Forelimb muscle (tissue), 1 donor: Measurements from ENCODE around the gene ASIC5. TPM values are rescaled to one million over a fixed set of nuclear protein-coding genes. Genes with fewer than 3 reads are reported as not detected.
"Not testable (repeated sequence)": the region's sequence is repeated elsewhere in the genome, so short reads cannot be mapped to it uniquely, and the experiment has no call there.

Experiments used
- DNase-seq: peaks from one replicate; pipeline ENCODE4 v3.0.0-alpha.2; 2013; ENCODE audit warnings: low read depth
- polyA plus RNA-seq: library from polyadenylated mRNA; unstranded; fragments of 120-200 nt; gene quantifications from one replicate; pipeline ENCODE4 v1.2.1, GENCODE V29; 2013; ENCODE audit not compliant: insufficient read length

ASIC5 gene
- polyA plus RNA-seq, 1 donor: not detected

DNA sequence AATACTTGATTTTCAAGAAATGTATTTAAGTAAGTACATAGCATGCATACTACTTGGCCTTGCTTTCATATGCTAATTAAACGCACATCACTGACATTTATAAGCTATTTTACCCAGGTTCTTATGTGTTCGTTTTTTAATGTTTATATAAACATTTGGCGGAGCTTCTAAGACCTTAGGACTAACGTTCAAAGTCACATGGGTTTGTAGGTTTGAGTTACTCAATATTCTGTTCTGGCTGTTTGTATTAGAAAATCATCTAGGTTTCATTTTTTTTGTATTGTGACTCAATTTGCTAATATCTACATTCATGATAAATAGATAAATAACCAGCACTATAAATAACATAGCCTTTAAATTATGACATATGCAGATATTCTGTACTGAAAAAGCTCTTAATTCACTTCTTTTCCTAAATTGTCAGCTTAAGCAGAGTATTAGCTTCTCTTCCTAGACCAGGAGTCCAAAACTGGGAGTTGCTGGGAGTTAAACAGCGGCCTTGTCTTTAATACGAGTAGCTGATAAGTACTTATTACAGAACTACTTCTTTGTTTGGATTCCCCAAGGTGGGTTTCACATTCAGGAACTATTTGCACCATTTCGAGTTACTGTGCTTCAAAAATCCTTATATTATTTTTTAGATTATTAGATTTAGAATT is 65.3 kb downstream of the ASIC5 start:
- DNase-seq: no peak

DNA sequence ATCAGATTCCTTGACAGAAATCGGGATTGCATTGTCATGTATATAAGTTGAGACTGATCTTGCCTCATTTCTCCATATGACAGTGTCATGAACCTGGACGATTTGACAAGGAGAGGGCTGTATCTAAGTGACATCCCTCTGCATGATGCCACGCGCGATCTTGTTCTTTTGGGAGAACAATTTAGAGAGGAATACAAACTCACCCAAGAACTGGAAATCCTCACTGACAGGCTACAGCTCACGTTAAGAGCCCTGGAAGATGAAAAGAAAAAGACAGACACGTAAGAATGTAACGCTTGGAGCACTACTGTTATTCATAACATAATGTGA is 66.3 kb downstream of the ASIC5 start:
- no peak for DNase-seq

DNA sequence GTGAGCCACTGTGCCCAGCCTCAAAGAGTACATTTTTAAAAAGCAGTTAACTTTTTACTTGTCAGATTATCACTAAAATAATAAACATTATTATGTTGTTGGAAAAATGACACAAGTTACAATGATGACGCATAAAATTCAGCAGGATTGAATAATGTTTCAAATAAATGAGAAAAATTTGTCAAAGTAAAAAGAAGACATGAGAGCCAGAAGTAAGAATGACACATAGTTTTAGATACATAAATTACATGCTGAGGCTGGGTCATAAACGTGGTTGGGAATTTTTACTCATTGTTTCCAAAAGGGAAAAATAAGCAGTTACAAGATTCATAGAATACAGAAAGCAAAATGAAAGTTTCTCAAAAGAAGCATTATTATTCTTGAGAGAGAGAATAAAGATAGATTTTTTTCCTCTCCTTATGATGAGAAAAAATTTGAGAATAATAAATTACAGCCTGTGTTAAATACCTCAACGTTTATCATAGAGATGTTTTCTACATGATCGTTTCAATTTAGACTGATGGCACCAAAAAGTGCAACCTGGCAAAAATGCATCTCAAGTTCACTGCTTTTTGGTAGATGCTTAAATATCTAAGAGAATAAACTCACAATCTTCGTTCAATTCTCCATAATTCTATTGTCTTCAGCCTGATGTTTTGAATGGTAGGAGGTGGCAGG is 66.8 kb downstream of the ASIC5 start:
- no peak for DNase-seq

DNA sequence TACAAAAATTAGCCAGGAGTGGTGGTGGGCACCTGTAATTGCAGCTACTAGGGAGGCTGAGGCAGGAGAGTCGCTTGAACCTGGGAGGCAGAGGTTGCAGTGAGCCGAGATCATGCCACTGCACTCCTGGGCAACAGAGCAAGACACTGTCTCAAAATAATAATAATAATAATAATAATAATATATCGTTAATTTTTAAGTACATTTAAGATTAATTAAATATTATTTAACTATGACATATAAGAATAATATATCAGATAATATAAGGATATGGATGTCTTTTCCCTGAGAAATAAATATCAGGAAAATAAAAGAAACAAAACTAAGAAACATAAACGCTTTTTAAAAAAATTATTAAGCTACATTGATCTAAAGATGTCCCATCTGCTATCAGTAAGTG is 68.5 kb downstream of the ASIC5 start:
- not testable (repeated sequence) for DNase-seq

DNA sequence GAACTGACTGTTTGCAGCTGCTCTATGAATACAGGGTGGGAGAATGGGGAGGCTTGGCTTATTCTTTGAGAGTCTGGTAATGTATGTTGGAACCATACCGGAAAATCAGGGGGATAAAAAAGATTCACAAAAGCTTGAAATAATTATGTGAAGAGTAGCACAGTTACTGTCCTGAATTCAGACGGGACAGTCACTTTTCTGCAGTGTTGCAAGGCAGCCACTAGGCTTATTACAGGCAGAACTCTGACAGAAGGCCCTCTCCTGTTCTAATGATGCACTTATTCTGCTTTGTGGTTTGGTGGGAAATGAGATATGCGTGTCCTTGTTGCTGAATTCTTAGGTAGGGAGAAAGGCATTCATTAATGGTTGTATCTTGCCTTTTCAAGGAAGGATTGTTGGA is 70.1 kb downstream of the ASIC5 start:
- DNase-seq: no peak

DNA sequence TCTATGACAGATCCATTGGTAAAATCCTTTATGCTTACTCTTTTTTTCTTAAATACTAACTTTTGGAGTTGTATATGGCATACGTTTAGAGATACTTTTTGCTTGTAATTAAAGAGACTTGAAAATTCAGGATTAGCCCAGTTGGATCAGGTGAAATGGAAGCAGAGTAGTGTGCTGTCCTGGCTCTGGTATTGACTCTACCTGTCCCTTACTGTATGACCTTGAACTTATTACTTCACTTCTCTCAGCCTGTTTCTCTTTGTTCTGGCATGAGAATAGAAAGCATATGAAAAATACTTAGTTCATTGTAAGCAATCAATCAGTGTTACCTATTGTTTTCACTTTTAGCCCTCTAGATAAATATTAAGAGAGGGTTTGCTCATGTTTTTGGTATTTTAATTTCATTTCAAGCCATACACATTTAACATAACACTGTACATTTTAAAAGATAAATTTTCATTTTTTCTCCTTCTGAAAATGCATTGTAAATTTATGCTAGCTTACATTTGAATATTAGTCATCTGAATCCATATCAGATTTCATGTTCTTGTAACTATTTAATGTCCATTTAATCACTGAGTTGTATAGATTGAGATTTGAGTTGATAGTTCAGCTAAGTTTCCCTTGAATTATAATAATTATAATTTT is 71.4 kb downstream of the ASIC5 start:
- DNase-seq: no peak

DNA sequence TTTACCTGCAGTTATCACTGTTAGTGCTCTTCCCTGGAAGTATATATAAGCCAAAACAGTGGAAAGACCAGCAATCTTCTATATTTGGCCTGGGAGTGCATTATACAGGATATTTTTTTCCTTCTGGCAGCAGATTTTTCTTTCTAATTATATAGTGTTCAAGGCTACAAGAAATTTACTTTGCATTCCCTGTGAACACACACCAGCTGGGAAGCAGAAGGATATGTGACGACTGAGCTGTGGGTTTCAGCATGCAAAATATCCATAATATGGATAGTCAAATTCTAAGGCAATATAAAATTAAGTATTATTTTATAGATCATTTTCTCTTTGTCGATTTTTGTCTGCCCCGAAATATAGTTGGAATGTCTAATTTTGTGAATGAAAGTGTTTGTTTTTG is 76.1 kb downstream of the ASIC5 start:
- DNase-seq: no peak

DNA sequence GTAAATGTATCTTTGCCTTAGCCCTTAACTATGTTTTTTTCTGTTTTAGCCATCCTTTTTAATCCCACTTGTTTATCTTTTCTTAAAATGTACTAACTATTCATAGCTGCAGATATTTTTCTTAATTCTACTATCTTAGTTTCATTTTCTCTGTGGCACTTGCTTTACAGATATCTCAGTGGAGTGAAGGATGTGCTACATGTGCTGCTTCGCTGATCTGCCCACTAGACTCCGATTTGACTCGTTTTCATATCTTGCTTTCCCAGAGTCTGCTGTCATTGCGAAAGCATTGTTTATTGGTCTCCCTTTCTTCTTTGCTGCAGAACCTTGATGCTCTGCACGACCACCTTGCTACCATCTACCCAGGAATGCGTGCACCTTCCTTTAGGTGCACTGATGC is 76.7 kb downstream of the ASIC5 start:
- DNase-seq: no peak

DNA sequence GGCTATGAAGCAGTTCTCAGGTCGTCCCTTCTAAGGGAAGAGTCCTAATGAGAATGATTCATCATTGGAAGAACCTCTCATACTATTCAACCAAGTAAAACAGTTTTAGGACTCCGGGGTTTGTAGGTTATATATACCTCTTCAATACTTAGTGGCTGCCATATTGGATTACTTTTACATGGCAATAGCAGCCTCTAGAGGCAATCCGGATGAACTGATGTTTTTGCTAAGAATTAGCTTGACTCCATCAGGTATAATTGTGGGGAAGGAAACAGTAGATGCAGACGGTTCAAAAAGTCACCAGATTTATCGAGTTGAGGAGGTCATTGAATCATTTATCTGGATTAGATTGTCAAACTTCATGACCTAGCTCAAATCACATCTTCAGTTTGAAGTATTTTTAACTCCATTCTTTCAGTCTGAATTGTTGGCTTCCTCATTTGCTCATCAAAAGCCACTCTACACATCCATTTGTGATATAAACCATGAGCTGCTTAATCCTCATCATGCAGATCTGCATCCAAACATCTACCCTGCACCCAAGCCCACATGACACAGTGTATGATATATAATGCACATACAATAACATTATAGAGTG is 78.9 kb downstream of the ASIC5 start:
- no peak for DNase-seq

DNA sequence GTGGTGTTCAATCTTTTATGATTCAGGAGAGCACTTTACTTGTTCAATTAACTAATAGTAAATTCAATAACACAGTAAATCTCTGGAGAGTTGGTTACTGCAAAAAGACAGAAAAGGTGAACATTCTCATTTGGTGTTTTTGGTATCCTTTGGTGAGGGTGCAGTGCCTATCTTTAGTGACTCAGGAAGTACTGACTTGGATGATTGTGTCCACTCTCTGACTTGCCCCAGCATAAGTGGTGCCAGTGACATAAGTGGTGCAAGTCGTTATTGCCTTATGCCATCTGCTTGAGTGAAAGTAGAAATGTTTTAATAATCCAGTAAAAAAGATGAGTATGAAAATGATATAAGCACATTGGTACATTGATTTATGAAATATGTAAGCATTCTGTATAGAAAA is 80.2 kb downstream of the ASIC5 start:
- no peak for DNase-seq

DNA sequence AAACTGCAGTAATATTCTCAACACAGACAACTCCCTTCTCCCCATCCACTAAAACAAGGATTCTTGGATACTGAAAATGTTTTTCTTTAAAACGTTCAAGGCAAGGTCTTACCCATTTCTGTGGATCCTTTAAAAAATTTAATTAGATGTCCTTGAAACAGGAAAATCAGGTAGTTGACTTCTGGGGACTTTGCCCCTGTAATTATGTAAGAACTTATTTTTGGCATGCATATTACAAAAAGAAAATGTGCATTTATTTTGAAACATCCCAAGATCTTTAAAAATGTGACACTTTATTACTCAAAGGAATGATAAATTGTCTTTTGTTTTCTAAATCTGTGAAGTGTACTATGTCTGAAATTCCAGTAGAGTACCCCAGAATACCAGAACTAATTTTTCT is 81.4 kb downstream of the ASIC5 start:
- DNase-seq: no peak

DNA sequence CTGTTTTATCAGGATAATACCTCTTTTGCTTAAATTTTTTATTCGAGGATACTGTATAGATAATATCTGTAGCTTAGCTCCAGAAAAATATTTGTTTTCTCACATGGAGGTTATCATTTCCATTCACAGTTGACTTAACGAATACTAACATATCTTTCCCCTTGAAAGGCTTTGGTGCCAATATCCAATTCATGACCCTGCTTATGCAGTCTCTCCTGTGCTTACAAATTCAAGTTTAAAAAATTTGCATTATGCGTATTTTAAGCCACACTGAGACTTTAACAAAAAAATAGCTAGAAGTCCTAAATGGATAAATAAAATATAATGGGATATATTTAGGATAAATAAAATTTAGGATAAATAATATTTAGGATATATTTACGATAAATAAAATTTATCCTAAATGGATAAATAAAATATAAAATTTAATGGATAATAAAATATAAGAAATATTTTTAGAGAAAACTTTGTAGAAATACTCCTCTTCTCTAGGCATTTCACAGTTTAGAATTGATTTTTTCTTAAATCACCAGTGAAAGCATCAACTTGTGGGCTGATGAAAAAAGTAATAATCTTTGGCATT is 84.7 kb downstream of the ASIC5 start:
- DNase-seq: no peak

DNA sequence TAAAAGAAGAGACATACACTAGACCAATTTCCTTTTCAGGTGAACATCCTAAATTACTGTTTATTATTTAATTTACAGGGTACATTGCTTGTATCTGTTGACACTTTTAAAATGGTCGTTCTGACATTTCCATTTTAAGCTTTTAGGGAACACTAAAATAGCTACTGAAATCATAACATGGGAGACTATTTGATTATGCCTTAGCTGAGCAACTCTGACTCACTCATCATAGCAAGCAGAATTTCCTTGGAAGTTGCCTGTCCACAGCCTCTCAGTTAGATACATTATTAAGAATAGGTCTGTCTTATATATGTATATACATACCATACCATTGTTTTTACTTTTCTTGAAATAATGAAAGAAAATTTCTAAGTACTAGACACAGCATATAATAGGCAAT is 85.3 kb downstream of the ASIC5 start:
- no peak for DNase-seq

Other genes starting within 250 kb of the ASIC5 start
- gene GUCY1A1, start 199.4 kb downstream of the ASIC5 start, polyA plus RNA-seq: 11.1 TPM
- 17.3 TPM for gene GUCY1B1, start 107.3 kb downstream of the ASIC5 start, polyA plus RNA-seq
- gene TDO2, start 37.4 kb upstream of the ASIC5 start, polyA plus RNA-seq: 0.16 TPM
- 26.0 TPM for gene CTSO, start 87.6 kb upstream of the ASIC5 start, polyA plus RNA-seq